GM18951 (cell line): ENCODE data around the gene ARL5A.

Source experiments
- POLR2A ChIP-seq: IDR thresholded peaks from 4 replicates; pipeline ENCODE4 v1.6.1; 2011; ENCODE audit warnings: mild to moderate bottlenecking; ENCODE audit not compliant: insufficient read length, insufficient read depth; ENCODE audit errors: extremely low read depth
- in situ Hi-C: fragments of 300-500 bp; cut with MboI; formaldehyde crosslinking; loops from one replicate; pipeline ENCODE4 v1.12.0; 2022; ENCODE audit warnings: low sequenced_read_pairs, mixed read lengths, inconsistent platforms; ENCODE audit not compliant: unreplicated experiment

The ARL5A gene

GRCh38 chr2:151781642-151782041, 46.6 kb downstream of the ARL5A start:
- no peak for TF ChIP-seq POLR2A

DNA sequence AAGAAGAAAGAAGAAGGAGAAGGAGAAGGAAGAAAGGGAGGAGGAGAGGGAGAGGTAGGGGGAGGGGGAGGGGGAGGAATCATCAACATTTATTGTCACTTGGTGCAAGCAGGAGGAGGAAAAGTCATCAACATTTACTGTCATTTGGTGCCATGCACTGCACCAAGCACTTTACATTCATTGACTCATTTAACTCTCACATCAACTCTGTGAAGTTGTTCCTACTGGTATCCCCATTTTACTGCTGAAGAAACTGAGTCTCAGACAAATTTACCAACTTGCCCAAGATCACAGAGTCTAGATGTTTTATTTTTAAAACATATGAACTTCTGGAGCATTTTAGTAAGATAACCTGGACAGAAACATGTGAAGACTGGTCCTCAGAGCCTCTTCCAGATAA, 47.3 kb downstream of the ARL5A start:
- in situ Hi-C loops = no loop called here
- TF ChIP-seq POLR2A = no peak

More at GRCh38 chr2:151781642-151782041, 46.6 kb downstream of the ARL5A start:
- in situ Hi-C loops = no loop called here

DNA sequence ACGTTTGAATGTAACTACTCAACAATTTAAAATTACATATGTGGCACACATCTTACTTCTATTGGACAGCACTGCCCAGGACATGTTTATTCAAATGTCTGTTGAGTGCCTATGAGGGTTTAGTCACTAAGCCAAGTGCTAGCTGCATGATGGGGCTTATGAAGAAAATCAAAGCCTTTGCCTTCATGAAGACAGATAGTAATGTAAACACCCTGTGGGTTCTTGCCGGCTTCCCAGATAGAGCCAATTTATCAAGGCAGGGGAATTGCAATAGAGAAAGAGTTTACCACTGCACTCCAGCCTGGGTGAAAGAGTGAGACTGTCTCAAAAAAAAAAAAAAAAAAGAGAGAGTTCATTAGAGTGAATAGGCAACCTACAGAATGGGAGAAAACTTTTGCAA, 50.3 kb downstream of the ARL5A start:
- no peak for TF ChIP-seq POLR2A
- in situ Hi-C loops = no loop called here

- in situ Hi-C loops = no loop called here
- TF ChIP-seq POLR2A = no peak
Measured at GRCh38 chr2:151777487-151777886, 50.7 kb downstream of the ARL5A start.

- TF ChIP-seq POLR2A = no peak
- in situ Hi-C loops = no loop called here
Measured at GRCh38 chr2:151776367-151776766, 51.9 kb downstream of the ARL5A start.

- TF ChIP-seq POLR2A = no peak
- in situ Hi-C loops = no loop called here
Measured at GRCh38 chr2:151775057-151775740, 53.0 kb downstream of the ARL5A start.

GRCh38 chr2:151774506-151774905, 53.7 kb downstream of the ARL5A start:
- in situ Hi-C loops = no loop called here
- TF ChIP-seq POLR2A = no peak

DNA sequence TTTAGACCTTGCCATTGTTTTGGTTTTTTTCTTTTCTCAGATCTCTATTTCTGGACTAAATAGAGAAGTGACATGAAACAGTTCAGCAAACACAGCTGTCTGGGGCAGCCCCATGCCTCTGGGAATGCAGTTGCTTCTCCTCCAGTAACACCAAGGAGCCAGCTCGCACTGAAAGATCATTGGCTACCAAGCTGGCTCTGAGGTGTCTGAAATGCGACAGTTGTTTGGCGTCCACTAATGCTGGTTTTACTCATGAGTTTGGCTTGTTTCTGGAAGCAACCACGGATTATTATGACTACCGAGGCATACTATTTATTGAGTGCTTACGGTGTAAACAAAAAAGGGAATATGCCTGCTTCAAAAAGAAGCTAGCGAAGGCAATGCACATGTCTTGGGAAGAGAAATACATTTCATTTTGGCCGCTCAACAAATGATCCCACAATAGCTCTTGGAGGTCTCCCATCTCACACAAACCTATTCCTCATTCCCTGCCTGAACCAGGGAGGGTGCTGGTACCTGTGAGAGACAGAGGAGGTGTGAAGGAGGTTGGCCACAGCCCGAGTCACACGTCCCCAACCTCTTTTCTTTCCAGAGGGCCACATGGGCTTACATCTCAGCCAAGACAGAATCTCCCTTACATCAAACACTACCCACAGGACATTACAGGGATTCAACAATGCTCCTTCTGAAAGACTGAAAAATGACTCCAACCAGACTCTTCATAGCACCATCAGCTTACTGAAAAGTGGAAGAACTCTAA, 56.4 kb downstream of the ARL5A start:
- TF ChIP-seq POLR2A = no peak

DNA sequence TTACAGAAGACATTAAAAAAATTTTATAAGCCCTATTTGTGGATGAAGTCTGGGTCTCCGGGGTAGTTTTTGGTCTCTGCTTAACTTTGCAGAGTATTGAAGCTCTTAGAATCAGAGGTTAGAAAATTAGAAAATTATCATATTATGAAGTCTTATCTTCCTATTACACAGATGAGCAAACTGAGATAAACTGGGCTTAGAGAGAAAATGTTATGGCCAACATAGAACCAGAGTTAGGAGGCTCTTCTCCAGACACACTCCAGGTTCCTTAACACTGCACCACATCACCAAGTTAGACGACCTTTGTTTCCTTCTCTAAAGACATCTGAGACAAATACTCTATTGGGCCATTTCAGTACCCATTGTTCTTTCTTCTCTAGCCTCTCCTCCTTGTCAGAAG, 57.2 kb downstream of the ARL5A start:
- in situ Hi-C loops = no loop called here
- no peak for TF ChIP-seq POLR2A

More for the DNA sequence above, 56.4 kb downstream of the ARL5A start:
- in situ Hi-C loops = no loop called here

DNA sequence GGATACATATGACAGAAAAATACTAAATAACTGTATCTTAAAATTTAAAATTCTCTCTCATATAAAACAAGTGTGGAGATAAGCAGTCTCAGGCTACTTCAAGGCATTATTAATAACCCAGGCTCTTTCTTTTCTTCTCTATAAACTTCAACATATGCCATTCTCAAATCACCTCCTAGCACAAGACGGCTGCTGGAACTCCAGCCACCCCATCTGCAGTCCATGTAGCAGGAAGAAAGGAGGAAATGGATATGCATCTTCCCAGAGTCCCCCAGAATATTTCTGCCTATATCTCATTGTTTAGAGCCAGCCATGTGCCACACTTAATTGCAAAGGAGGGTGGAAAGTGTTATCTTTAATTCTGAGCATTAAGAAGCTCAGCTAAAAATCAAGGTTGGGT, 58.6 kb downstream of the ARL5A start:
- in situ Hi-C loops = no loop called here
- TF ChIP-seq POLR2A = no peak

DNA sequence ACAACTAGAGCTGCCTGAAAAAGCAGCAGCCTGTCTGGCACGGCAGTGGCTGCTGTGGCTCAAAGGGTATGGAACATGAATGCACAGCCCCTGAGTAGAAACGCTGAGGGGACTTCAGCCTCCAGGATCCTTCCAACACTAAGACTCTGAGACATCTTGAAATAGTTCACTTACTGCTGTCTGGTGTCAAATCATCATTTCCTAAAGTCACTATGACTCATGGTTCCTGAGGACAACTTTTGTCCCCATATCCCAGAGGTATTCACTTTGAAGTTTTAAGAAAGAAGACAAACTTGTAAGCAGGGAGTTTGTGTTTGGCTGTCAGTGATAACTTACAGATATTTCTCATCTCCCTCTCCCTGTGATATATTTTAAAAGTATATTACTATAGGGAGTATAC, 60.7 kb downstream of the ARL5A start:
- no peak for TF ChIP-seq POLR2A
- in situ Hi-C loops = no loop called here

DNA sequence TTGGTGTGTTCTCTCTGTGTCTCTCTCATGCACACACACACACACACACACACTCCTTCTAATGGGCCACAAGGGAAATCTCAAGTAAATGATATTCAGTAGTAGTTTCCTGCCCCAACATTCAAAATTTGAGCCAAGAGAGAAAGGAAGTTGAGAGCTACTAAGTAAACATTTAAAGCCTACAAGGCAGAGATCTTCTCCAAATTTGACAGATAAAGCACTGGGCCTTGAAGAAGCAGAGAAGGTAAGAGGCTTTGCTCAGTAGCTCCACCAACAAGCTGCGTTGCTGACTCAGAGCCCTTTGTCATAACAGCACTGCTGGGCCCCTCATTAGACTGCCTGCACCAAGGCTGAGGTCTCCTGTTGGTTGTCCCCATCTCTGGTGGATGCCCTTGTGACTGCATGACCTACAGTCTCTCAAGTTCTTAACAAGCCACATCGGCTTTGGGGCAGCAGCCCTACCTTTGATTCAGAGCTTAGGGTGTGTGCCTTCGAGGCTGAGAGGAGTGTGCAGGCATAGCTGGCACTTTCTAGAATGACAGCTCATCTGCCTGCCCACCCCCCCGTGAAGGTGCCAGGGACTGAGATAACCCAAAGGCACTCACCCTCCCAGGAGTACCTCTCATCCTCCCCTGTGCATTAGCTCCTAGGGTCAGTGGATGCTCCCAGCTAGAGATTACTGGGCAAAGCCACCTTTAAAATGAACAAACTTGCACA, 61.6 kb downstream of the ARL5A start:
- no peak for TF ChIP-seq POLR2A
- in situ Hi-C loops = no loop called here

DNA sequence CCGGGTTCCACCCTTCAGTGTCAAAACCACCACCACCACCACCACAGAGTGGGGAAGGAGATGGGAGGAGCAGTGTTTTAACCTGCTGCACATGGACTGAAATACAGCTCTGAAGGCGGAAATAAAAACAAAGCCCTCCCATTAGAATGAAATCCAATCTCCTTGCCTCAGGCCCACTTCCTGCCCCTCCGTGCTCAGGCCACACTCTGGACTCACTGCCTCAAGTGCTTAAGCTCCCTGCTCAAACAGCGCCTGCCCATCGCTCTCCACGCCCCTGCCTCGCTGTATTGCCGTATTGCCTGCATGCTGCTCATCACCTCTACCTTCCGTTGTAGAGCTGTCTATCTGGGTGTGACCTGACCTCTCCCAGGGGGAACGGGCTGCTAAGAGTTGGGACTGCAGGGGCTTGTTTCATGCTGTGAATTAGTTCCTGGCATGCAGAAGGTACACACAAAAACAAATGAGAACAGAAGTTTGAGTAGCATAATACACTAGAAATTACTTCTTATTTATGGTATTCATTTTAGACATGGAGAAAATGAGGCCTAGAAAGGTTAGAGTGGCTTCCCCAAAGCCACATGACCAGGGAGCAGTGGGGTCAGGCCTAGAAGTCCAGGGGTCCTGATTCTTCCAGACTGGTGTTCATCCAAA, 62.3 kb downstream of the ARL5A start:
- in situ Hi-C loops = no loop called here
- no peak for TF ChIP-seq POLR2A
